Liver (tissue), 9 donors: ENCODE results near the gene BNC2. TPM values are rescaled to one million over a fixed set of nuclear protein-coding genes. Genes with fewer than 3 reads are reported as not detected.

Experiments
- DNase-seq: peaks from one replicate; pipeline ENCODE4 v3.0.0-alpha.2; 2017; ENCODE audit warnings: low spot score
- H3K27ac ChIP-seq, 2 donors: one replicate each; pipeline ENCODE4 v1.7.0; 2013; ENCODE audit warnings: inconsistent platforms in 2 of 2, low read length in 2 of 2, control low read depth in 1 of 2, low read depth in 1 of 2, mild to moderate bottlenecking in 1 of 2
- H3K27me3 ChIP-seq, 4 donors: one replicate each; pipeline versions ENCODE4 v1.6.1 to v1.7.0; 2013; ENCODE audit warnings: low read length in 3 of 4, inconsistent platforms in 1 of 4, mild to moderate bottlenecking in 1 of 4, moderate library complexity in 1 of 4; ENCODE audit not compliant: control insufficient read depth in 4 of 4, insufficient read depth in 4 of 4
- H3K36me3 ChIP-seq, 4 donors: one replicate each; pipeline versions ENCODE4 v1.6.1 to v1.7.0; 2013; ENCODE audit warnings: low read length in 3 of 4, mild to moderate bottlenecking in 3 of 4, low read depth in 1 of 4, moderate library complexity in 1 of 4; ENCODE audit not compliant: control insufficient read depth in 4 of 4, insufficient read depth in 3 of 4
- H3K4me1 ChIP-seq, 4 donors: one replicate each; pipeline versions ENCODE4 v1.6.1 to v1.7.0; 2013; ENCODE audit warnings: low read length in 3 of 4, mild to moderate bottlenecking in 3 of 4, moderate library complexity in 1 of 4; ENCODE audit not compliant: control insufficient read depth in 4 of 4, insufficient read depth in 4 of 4
- H3K4me3 ChIP-seq, 3 donors: one replicate each; pipeline versions ENCODE4 v1.6.1 to v1.7.0; 2013; ENCODE audit warnings: low read length in 3 of 3, control low read depth in 1 of 3, low read depth in 1 of 3, mild to moderate bottlenecking in 1 of 3
- H3K9ac ChIP-seq, 2 donors: one replicate each; pipeline ENCODE4 v1.7.0; 2013; ENCODE audit warnings: low read length in 2 of 2, mild to moderate bottlenecking in 2 of 2, moderate library complexity in 2 of 2, control low read depth in 1 of 2, low read depth in 1 of 2
- H3K9me3 ChIP-seq, 4 donors: one replicate each; pipeline versions ENCODE4 v1.6.1 to v1.7.0; 2013; ENCODE audit warnings: low read length in 3 of 4; ENCODE audit not compliant: control insufficient read depth in 4 of 4
- ATF3 ChIP-seq: IDR thresholded peaks from 2 replicates; pipeline ENCODE4 v1.6.1; 2016; ENCODE audit warnings: antibody characterized with exemption
- CTCF ChIP-seq: fragments of 150-350 bp; IDR thresholded peaks from 2 replicates; pipeline ENCODE4 v1.5.1; 2017; ENCODE audit warnings: improper control_type of control experiment, low read depth, low read length; ENCODE audit not compliant: missing input control
- EGR1 ChIP-seq, 2 donors: IDR thresholded peaks; 2 replicates each; pipeline ENCODE4 v1.6.1; 2016 to 2018; ENCODE audit warnings: antibody characterized with exemption in 2 of 2, low read depth in 2 of 2
- FOXA1 ChIP-seq: IDR thresholded peaks from 2 replicates; pipeline ENCODE4 v1.6.1; 2016; ENCODE audit warnings: antibody characterized with exemption
- FOXA2 ChIP-seq: IDR thresholded peaks from 2 replicates; pipeline ENCODE4 v1.6.1; 2016; ENCODE audit warnings: antibody characterized with exemption
- GABPA ChIP-seq, 2 donors: IDR thresholded peaks in 1 of 2; conservative IDR thresholded peaks in 1 of 2; 2 replicates each; pipeline ENCODE4 v1.6.1; 2016; ENCODE audit warnings: antibody characterized with exemption in 2 of 2, mild to moderate bottlenecking in 1 of 2, moderate library complexity in 1 of 2
- HNF4A ChIP-seq, 2 donors: conservative IDR thresholded peaks; 2 replicates each; pipeline ENCODE4 v1.6.1; 2016; ENCODE audit warnings: antibody characterized with exemption in 2 of 2, mild to moderate bottlenecking in 2 of 2
- HNF4G ChIP-seq: IDR thresholded peaks from 2 replicates; pipeline ENCODE4 v1.6.1; 2016; ENCODE audit warnings: antibody characterized with exemption
- JUND ChIP-seq, 2 donors: IDR thresholded peaks; 2 replicates each; pipeline ENCODE4 v1.6.1; 2016; ENCODE audit warnings: antibody characterized with exemption in 2 of 2
- MAX ChIP-seq: IDR thresholded peaks from 2 replicates; pipeline ENCODE4 v1.6.1; 2016; ENCODE audit warnings: antibody characterized with exemption
- NR2F2 ChIP-seq: IDR thresholded peaks from 2 replicates; pipeline ENCODE4 v1.6.1; 2016; ENCODE audit warnings: antibody characterized with exemption
- RAD21 ChIP-seq, 2 donors: IDR thresholded peaks; 2 replicates each; pipeline ENCODE4 v1.6.1; 2016; ENCODE audit warnings: antibody characterized with exemption in 2 of 2, mild to moderate bottlenecking in 2 of 2
- REST ChIP-seq: IDR thresholded peaks from 2 replicates; pipeline ENCODE4 v1.6.1; 2016; ENCODE audit warnings: antibody characterized with exemption, mild to moderate bottlenecking
- RXRA ChIP-seq, 2 donors: IDR thresholded peaks; 2 replicates each; pipeline ENCODE4 v1.6.1; 2017 to 2018; ENCODE audit warnings: antibody characterized with exemption in 2 of 2, mild to moderate bottlenecking in 1 of 2
- SP1 ChIP-seq: IDR thresholded peaks from 2 replicates; pipeline ENCODE4 v1.6.1; 2018; ENCODE audit warnings: antibody characterized with exemption, mild to moderate bottlenecking
- TAF1 ChIP-seq: conservative IDR thresholded peaks from 2 replicates; pipeline ENCODE4 v1.6.1; 2016; ENCODE audit warnings: antibody characterized with exemption, mild to moderate bottlenecking
- YY1 ChIP-seq: IDR thresholded peaks from 2 replicates; pipeline ENCODE4 v1.6.1; 2016; ENCODE audit warnings: antibody characterized with exemption, mild to moderate bottlenecking
- WGBS: extraction: QIAGEN DNeasy Blood & Tissue Kit; methylation state at CpG from one replicate; pipeline ENCODE4 v1.1.7; 2013; 5-methylcytosine and 5-hydroxymethylcytosine counted together
- polyA plus RNA-seq, 2 donors: library from polyadenylated mRNA; stranded (reverse) in 1 of 2; unstranded in 1 of 2; fragments of 200-250 nt in 1 of 2; fragments of >200 nt in 1 of 2; fragmentation: Nextera tagmentation in 1 of 2; extraction: Ambion mirVana in 1 of 2; gene quantifications; one replicate each; pipeline versions ENCODE4 v1.2.1 to v1.2.3, GENCODE V29; 2013 to 2015
- total RNA-seq, 2 donors: library from RNA; depleted of rRNA; stranded (reverse); fragments of >200 nt; gene quantifications; one replicate each; pipeline ENCODE4 v1.2.3, GENCODE V29; 2014
- donor health status: healthy.
- donor health status: healthy.
- donor health status: healthy.
- donor health status: healthy.
- donor health status: healthy.

The BNC2 gene
- total and polyA plus RNA-seq, 4 donors, result 0.07 to 0.67 (median 0.08) TPM

- DNase-seq, result no peak
- WGBS, result 83% methylated on average over 2 of the region's 2 CpGs
- no peak overlapping the region for H3K9ac ChIP-seq
- no peaks in the 10 kb centered on the region for H3K4me1 ChIP-seq
- no peak for TF ChIP-seq CTCF
- TF ChIP-seq HNF4G, result no peak
- TF ChIP-seq SP1, result no peak
- no peak for TF ChIP-seq TAF1
- no peak overlapping the region for H3K4me3 ChIP-seq
- no peak overlapping the region for H3K27ac ChIP-seq
- H3K27me3 ChIP-seq, result no peaks in the 10 kb centered on the region
- no peaks in the 10 kb centered on the region for H3K36me3 ChIP-seq
- no peaks in the 10 kb centered on the region for H3K9me3 ChIP-seq
Observed at GRCh38 chr9:16426716-16427115, 443.8 kb downstream of the BNC2 start.

GRCh38 chr9:16425562-16426231 is 444.8 kb downstream of the BNC2 start:
- Histone ChIP-seq H3K9ac (no peak overlapping the region), H3K27me3 (peaks cover 0 to 3% (median 0%) of the 10 kb centered on the region in 4 donors), H3K9me3 (no peaks in the 10 kb centered on the region), H3K27ac (no peak overlapping the region), H3K4me3 (no peak overlapping the region), H3K4me1 (no peaks in the 10 kb centered on the region), H3K36me3 (no peaks in the 10 kb centered on the region)
- DNase-seq, result no peak
- TF ChIP-seq MAX, result no peak
- WGBS, result 76% methylated on average over 8 of the region's 8 CpGs

GRCh38 chr9:16422114-16422513 is 448.4 kb downstream of the BNC2 start:
- no peaks in the 10 kb centered on the region for H3K36me3 ChIP-seq
- H3K27ac ChIP-seq, result no peak overlapping the region
- 90% methylated on average over 5 of the region's 5 CpGs for WGBS
- no peak for TF ChIP-seq NR2F2
- no peak for TF ChIP-seq TAF1
- no peak for TF ChIP-seq MAX
- TF ChIP-seq SP1, result no peak
- no peak for TF ChIP-seq EGR1 (IDR thresholded peaks at IDR 0.05; ENCODE audit: low read depth in 2 of 2)
- TF ChIP-seq RXRA (IDR thresholded peaks at IDR 0.05), result no peak
- no peak for TF ChIP-seq HNF4A (conservative IDR thresholded peaks at IDR 0.05)
- TF ChIP-seq RAD21 (IDR thresholded peaks at IDR 0.05), result no peak
- no peak for TF ChIP-seq REST
- TF ChIP-seq ATF3, result no peak
- no peak for TF ChIP-seq YY1
- TF ChIP-seq JUND (IDR thresholded peaks at IDR 0.05), result no peak
- TF ChIP-seq CTCF, result no peak
- no peak for TF ChIP-seq FOXA2
- no peak for TF ChIP-seq FOXA1
- no peak for TF ChIP-seq GABPA (IDR thresholded peaks at IDR 0.05 in 1 of 2, conservative IDR thresholded peaks at IDR 0.05 in 1 of 2)

More at GRCh38 chr9:16422114-16422513, 448.4 kb downstream of the BNC2 start:
- Histone ChIP-seq H3K4me1 (no peaks in the 10 kb centered on the region), H3K27me3 (peaks cover 0 to 3% (median 0%) of the 10 kb centered on the region in 4 donors), H3K9me3 (no peaks in the 10 kb centered on the region), H3K4me3 (no peak overlapping the region), H3K9ac (no peak overlapping the region)
- DNase-seq, result no peak
